Stimulated activated effector memory CD8-positive, alpha-beta T cell treated with anti-CD3 and anti-CD28 coated beads, Interleukin-12 subunit alpha, Interleukin-12 subunit beta, amount 100 ng/mL, for 72 hours (primary cell): ENCODE measurements around the gene AKAP7.
"Not testable (repeated sequence)": the region's sequence is repeated elsewhere in the genome, so short reads cannot be mapped to it uniquely, and the experiment has no call there.

Experiments used
- ATAC-seq: fragments of 150-1000 bp; cut with Tn5 transposase; 2 replicates; pipeline ENCODE4 v1.10.0; 2021
- DNase-seq, 2 donors: peaks; one replicate each; pipeline ENCODE4 v3.0.0; 2021 to 2022; ENCODE audit warnings: low spot score in 2 of 2
- H3K27ac Mint-ChIP-seq: one replicate; pipeline ENCODE4 v1.8.0; 2022; ENCODE audit warnings: mild to moderate bottlenecking, mixed read lengths
- H3K36me3 Mint-ChIP-seq: one replicate; pipeline ENCODE4 v1.8.0; 2022; ENCODE audit warnings: mild to moderate bottlenecking, mixed read lengths
- H3K4me1 Mint-ChIP-seq: one replicate; pipeline ENCODE4 v1.8.0; 2022; ENCODE audit warnings: mixed read lengths
- H3K4me3 Mint-ChIP-seq: one replicate; pipeline ENCODE4 v1.8.0; 2022; ENCODE audit warnings: mild to moderate bottlenecking, mixed read lengths
- H3K9me3 Mint-ChIP-seq: one replicate; pipeline ENCODE4 v1.8.0; 2022; ENCODE audit warnings: mixed read lengths

AKAP7 gene

DNA sequence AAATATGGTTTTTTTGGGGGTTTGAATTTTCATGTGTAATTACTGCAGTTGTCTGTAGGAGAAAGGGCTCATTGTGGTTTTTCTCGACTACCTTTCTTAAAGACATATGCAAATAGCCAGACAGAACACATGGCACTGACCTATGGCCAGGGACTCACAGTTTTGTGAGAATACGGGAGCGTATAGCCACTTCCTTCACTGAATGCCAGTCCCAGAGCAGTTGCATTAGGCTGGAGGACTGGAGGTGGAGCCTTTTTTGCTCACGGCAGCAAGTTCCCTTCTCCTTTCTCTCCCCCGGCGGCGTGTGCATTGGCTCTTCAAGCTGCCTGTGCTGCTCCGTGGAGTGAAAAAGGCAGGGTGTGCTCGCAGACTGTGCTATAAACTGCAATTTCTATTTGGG is 114.9 kb downstream of the AKAP7 start:
- Mint-ChIP-seq H3K9me3 (no peaks in the 10 kb centered on the region), H3K36me3 (no peaks in the 10 kb centered on the region), H3K4me1 (peaks cover 27% of the 10 kb centered on the region), H3K4me3 (no peak overlapping the region), H3K27ac (no peak overlapping the region)
- DNase-seq (no peak), ATAC-seq (no peak)

DNA sequence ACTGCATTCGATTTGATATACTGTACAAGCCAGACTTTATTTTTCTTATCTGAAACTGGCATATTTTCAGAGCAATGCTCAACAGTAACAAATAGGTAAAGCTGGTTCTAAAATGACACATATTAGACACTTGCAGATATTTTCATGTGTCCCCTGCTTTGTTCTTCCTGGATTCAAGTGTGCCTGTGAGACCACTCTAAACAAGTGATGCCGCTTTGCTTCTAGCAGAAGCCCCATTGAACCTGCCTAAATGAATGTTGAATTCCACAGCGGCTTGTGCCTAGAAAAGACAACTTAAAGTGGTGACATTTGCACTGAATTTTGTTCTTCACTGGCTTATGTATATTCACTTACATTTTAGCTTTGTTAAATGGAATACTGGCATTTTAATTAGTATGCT is 115.7 kb downstream of the AKAP7 start:
- no peak overlapping the region for H3K27ac Mint-ChIP-seq
- peaks cover 21% of the 10 kb centered on the region for H3K4me1 Mint-ChIP-seq
- no peak for ATAC-seq

DNA sequence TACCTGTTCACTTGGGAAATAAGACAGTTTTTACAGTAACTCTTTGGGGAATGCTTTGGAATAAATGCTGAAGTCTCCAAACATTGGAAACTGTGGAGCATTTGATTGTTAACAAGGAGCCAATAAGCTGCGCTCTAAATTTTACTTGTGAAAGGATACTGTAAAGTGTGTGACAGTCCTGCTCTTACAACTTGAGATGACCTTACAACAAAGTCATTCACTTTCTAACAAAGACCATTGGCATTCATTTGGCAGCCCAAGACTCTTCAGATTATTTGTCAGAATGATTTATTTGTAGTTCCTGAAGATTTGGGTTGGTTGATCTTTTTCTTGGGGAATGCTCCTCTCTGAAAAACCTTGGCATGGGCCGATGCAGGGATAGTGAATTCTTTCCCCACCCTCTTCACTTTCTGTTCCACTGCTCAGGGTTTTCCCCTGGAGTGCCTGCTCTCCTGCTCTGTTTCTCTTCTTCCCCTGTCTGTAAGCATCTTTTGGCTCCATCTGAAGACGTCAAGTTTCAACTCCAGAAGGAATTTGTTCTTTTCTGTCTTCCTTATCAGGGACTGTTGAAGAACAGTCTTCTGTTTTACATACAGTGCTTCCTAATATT is 116.4 kb downstream of the AKAP7 start:
- Mint-ChIP-seq H3K4me3 (no peak overlapping the region), H3K27ac (no peak overlapping the region), H3K9me3 (no peaks in the 10 kb centered on the region), H3K4me1 (peaks cover 19% of the 10 kb centered on the region), H3K36me3 (no peaks in the 10 kb centered on the region)
- no peak for ATAC-seq
- no peak for DNase-seq

More for the DNA sequence above, 115.7 kb downstream of the AKAP7 start:
- no peak for DNase-seq
- no peaks in the 10 kb centered on the region for H3K36me3 Mint-ChIP-seq
- H3K9me3 Mint-ChIP-seq: no peaks in the 10 kb centered on the region
- H3K4me3 Mint-ChIP-seq: no peak overlapping the region

DNA sequence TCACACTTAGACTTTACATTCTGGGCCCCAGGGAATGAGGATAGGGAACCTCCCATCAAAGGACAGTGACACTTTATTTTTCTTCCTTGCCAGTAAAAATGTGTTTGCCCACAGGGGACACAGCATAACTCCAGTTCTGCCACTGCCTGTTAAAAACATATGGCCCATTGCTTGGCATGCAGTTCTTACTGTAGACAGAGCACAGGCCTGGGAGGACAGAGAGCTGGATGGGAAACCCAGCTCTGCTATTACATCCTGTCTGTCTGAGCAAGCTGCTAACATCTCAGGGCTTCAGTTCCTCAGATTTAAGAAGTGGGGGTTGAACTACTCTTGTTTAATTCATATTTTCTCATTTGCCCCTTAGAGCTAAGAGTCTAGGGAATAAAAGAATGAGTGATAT is 120.2 kb downstream of the AKAP7 start:
- Mint-ChIP-seq H3K9me3 (peaks cover 4% of the 10 kb centered on the region), H3K4me3 (no peak overlapping the region), H3K27ac (no peak overlapping the region), H3K36me3 (no peaks in the 10 kb centered on the region), H3K4me1 (peaks cover 12% of the 10 kb centered on the region)
- DNase-seq (no peak), ATAC-seq (no peak)

DNA sequence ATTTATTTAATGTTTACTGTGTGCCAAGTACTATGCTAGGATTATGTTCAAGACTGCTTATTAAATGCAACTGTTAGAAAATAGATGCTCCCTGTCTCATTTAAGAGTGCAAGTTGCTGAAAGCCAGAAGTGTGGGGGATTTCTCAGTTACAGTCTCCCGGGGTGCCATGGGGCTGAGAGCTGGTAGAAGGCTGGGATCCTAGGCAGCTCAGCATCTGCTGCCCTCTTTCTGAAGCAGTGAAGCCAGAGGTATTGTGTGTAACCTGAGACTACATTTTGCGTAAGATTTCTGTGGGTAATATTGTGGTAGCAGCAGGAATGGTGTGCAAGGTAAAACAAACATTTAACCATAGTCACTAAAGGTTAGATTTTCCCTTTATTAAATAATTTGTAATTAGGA is 120.6 kb downstream of the AKAP7 start:
- Mint-ChIP-seq H3K27ac (no peak overlapping the region), H3K36me3 (no peaks in the 10 kb centered on the region), H3K4me3 (no peak overlapping the region), H3K4me1 (peaks cover 7% of the 10 kb centered on the region), H3K9me3 (peaks cover 4% of the 10 kb centered on the region)
- DNase-seq: no peak
- no peak for ATAC-seq

DNA sequence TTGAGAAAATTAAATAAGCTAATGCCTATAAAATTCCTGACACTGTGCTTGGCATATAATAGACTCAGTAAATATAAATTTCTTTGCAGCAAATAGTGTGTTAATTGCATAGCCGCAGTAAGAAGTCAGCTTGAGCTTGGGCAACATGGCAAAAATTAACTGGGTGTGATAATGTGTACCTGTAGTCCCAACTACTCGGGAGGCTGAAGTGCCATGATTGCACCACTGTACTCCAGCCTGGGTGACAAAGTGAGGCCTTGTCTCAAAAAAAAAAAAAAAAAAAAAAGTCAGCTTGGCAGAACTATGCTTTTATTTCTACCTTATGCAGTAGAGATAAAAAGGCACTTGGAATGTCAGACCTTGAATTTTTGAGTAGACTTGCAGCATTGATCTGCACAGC is 121.8 kb downstream of the AKAP7 start:
- Mint-ChIP-seq H3K4me3 (no peak overlapping the region), H3K27ac (no peak overlapping the region), H3K9me3 (peaks cover 4% of the 10 kb centered on the region), H3K4me1 (peaks cover under 1% of the 10 kb centered on the region), H3K36me3 (no peaks in the 10 kb centered on the region)
- ATAC-seq (no peak), DNase-seq (no peak)

DNA sequence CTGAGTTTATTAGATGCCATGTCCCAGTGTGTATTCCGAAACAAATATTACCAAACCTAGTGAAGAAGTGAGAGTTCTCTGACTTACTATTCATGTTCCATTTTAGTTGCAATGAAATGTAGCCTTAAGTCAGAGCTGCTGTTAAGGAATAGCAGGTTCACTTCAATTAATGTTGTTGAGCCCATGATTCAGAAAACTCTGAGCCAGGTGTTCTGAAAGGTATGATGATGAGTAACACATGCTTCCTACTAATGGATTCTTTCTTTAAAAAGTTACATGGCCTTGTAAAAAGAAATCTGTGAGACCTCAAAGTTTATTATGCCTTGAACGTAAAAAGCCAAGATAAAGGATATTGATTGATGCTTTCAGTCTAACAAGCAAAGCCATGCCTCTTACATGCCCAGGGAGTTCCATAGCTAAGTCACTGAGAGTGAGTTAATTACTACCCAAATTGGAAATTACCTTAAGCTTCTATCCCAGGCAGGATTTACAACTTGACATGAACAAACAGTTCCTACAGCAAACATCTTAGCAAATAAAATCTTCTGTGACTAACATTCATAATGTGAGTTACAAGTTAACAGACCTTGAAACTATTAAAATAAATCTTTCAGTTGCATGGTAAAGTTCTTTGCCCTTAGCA is 122.9 kb downstream of the AKAP7 start:
- ATAC-seq: no peak
- no peaks in the 10 kb centered on the region for H3K36me3 Mint-ChIP-seq
- no peak overlapping the region for H3K27ac Mint-ChIP-seq
- peaks cover 4% of the 10 kb centered on the region for H3K9me3 Mint-ChIP-seq
- H3K4me1 Mint-ChIP-seq: no peaks in the 10 kb centered on the region
- no peak for DNase-seq
- H3K4me3 Mint-ChIP-seq: no peak overlapping the region

DNA sequence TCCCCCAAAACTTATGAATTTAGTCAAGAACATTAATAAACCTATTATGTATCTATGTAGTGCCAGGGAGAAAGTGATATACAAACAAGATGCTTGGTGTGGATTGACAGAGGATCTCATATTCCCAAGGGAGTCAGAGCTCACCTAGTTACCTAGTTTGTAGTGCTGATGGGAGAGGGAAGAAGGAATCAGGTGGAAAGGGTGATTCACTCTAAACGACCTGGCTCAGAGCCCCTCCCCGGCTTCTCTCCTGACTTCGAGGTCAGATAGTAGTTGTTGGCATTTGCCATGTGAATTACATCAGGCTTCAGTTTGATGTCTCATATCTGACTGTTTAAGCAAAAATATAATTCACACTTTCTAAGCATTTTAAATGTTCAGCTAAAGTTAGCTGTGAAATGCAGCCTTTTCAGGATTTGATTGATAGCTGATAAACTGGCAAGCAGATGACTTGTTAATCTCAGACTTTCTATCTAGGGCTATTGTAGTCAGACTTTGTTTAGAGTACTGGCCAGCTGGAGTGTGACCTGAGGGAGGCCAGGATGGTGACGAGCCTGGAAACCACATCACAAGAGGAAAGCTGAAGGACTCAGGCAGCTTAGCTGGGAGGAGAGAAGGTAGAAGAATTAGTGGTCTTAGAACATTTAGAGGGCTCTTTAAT is 123.7 kb downstream of the AKAP7 start:
- no peak overlapping the region for H3K4me3 Mint-ChIP-seq
- no peaks in the 10 kb centered on the region for H3K4me1 Mint-ChIP-seq
- peaks cover 4% of the 10 kb centered on the region for H3K9me3 Mint-ChIP-seq
- H3K27ac Mint-ChIP-seq: no peak overlapping the region
- no peak for DNase-seq
- no peak for ATAC-seq
- H3K36me3 Mint-ChIP-seq: no peaks in the 10 kb centered on the region

DNA sequence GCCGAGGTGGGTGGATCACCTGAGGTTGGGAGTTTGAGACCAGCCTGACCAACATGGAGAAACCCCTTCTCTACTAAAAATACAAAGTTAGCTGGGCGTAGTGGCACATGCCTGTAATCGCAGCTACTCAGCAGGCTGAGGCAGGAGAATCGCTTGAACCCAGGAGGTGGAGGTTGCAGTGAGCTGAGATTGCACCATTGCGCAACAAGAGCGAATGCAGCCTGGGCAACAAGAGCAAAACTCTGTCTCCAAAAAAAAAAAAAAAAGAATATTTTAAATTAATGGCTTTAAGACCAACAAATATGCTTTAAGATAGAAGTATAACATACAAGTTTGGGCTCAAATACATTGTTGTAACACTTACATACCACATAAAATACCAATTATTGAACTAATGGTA is 125.7 kb downstream of the AKAP7 start:
- not testable (repeated sequence) for H3K4me3 Mint-ChIP-seq, DNase-seq, ATAC-seq, H3K4me1 Mint-ChIP-seq, H3K36me3 Mint-ChIP-seq, H3K9me3 Mint-ChIP-seq, H3K27ac Mint-ChIP-seq

DNA sequence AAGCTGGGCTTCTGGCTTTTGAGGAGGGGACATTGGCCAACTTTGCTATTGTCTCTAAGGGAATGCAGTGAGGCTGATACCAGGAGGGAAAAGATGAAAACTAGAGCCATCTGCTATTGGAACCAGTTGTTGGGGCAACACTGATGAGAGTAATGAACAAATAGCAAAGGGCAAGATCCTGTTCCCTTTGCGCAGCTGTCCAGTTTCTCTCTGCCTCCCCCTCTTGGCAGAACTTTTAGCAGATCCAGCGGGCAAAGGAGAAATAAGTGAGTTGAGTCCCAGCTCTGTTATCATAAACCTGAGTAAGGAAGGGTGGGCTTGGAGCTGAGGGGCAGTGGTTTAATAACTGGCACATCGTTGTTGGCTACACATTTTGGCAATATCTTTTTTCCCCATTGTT is 126.8 kb downstream of the AKAP7 start:
- ATAC-seq (no peak), DNase-seq (no peak)
- Mint-ChIP-seq H3K4me3 (no peak overlapping the region), H3K9me3 (peaks cover 4% of the 10 kb centered on the region), H3K4me1 (no peaks in the 10 kb centered on the region), H3K27ac (no peak overlapping the region), H3K36me3 (no peaks in the 10 kb centered on the region)

DNA sequence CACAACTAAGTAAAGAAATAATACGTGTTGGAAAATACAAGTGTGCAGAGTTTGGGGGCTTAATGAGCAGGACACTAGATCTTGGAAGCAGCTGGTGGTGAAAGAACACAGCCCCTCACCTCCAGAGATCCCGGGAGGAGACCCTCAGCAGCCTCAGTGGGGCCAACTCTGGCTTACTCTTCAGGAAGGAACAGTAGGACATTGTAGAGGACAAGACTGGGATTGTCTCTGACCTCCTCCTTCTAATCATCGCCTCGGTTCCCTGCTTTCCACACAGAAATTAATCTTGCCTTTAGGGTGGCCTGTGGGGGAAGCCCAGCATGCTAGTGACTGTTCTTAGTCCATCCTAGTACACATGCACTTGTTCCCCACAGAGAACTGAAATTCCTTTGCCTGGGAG is 130.7 kb downstream of the AKAP7 start:
- H3K4me1 Mint-ChIP-seq: no peaks in the 10 kb centered on the region
- ATAC-seq (no peak), DNase-seq (no peak)
- no peaks in the 10 kb centered on the region for H3K9me3 Mint-ChIP-seq
- peak overlapping the region; percentile 6 for H3K27ac Mint-ChIP-seq
- H3K36me3 Mint-ChIP-seq: no peaks in the 10 kb centered on the region
- H3K4me3 Mint-ChIP-seq: no peak overlapping the region

DNA sequence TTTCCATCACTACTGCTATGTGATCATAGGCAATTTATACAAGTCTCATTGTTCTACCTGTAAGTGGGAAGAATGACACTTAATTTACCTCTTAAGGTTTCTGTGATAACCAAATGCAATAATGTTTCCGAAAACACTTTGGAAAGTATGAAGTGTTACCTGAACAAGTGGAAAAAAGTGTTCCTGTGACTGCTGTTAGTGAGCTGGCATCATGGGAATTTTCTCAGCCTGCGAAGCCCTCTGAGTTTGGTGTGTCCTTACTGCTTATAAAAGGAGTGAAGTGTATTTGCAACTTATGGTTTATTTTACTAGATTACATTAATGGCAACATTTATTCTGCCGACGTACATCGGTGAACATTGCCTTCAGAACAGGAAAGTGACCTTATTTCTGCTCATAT is 133.0 kb downstream of the AKAP7 start:
- no peak overlapping the region for H3K27ac Mint-ChIP-seq
- H3K9me3 Mint-ChIP-seq: peaks cover 3% of the 10 kb centered on the region
- H3K4me1 Mint-ChIP-seq: no peaks in the 10 kb centered on the region
- H3K4me3 Mint-ChIP-seq: no peak overlapping the region
- DNase-seq (no peak), ATAC-seq (no peak)
- H3K36me3 Mint-ChIP-seq: no peaks in the 10 kb centered on the region

DNA sequence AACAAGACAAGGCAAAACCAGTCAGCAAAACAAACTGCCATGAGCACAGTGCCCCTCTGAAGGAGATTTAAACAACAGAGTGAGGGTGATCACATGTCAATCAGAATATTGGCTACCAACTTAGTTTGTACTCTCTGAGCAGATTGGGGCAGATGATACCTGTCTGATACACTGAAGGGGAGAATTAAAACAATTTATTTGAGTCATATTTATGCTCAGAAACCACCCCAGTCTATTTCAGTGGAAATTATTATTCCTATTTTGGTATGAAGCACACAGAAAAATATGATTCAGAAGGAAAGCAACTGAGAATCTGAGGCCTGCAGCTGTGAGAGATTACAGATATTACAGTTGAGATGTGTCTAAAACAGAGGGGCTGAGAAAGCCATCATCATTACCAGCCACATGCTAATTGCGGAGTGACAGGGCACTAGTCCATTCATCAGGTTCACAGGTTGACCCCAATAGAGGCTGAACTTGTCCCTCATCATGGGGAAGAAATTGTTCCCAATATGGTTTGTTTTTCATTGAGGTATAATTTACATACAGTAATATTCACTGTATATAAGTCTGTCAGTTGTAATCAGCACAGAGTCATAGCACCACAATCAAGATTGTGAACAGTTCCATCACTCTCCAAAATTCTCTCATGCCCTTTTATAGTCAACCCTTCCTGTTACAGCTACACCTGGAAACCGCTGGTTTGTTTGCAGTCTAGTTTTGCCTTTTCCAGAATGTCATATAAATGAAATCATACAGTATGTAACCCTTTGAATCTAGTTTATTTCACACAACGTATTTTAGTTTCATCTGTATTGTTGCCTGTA is 134.5 kb downstream of the AKAP7 start:
- DNase-seq: no peak
- Mint-ChIP-seq H3K36me3 (no peaks in the 10 kb centered on the region), H3K4me1 (peaks cover 8% of the 10 kb centered on the region), H3K27ac (no peak overlapping the region), H3K4me3 (no peak overlapping the region), H3K9me3 (peaks cover 3% of the 10 kb centered on the region)
- peak; percentile 73 for ATAC-seq

DNA sequence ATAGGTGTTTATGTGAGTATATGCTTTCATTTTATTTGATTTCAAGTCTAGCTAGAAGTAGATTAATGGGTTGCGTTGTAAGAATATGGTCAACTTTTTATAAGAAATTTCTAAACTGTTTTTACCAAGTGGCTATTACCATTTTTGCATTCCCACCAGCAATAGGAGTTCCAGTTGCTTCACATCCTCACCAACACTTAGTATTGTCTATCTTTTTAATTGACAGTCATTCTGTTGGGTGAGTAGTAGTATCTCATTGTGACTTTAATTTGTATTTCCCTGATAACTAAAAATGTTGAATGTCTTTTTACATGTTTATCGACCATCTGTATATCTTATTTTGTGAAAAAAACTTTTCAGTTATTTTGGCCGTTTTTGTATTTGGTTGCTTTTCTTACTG is 135.3 kb downstream of the AKAP7 start:
- DNase-seq: no peak
- H3K4me3 Mint-ChIP-seq: no peak overlapping the region
- peaks cover 3% of the 10 kb centered on the region for H3K9me3 Mint-ChIP-seq
- H3K36me3 Mint-ChIP-seq: no peaks in the 10 kb centered on the region
- peaks cover 9% of the 10 kb centered on the region for H3K4me1 Mint-ChIP-seq
- no peak for ATAC-seq
- no peak overlapping the region for H3K27ac Mint-ChIP-seq

DNA sequence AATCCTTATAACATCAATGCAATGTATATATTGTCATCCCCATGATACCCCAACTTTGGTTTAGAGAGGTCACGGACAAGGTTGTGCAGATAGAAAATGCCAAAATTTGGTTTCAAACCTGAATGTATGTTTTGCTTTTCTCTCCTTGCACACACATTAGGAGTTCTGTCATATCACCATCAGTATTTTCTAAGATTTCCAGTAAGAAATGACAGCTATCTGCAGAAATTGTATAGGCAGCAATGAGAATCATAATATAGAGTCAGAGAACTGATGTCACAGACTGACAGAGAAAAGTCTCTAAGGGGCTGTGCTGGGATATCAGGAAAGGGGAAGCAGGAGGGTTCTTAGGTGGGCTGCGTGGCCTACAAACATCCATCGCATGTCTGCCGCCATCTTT is 140.0 kb downstream of the AKAP7 start:
- Mint-ChIP-seq H3K36me3 (no peaks in the 10 kb centered on the region), H3K4me1 (peaks cover 20% of the 10 kb centered on the region), H3K4me3 (no peak overlapping the region), H3K27ac (no peak overlapping the region), H3K9me3 (peaks cover 11% of the 10 kb centered on the region)
- no peak for ATAC-seq
- DNase-seq: no peak
